IPS-20b (cell line): ENCODE measurements around the gene P2RY2.
"Not testable (repeated sequence)": the region's sequence is repeated elsewhere in the genome, so short reads cannot be mapped to it uniquely, and the experiment has no call there.

Experiments used
- H3K27ac ChIP-seq: one replicate; pipeline ENCODE4 v1.5.1; 2013; ENCODE audit warnings: low read length
- H3K27me3 ChIP-seq: 2 replicates; pipeline ENCODE4 v1.6.1; 2013; ENCODE audit warnings: mild to moderate bottlenecking, low read length, inconsistent platforms; ENCODE audit not compliant: insufficient read depth
- H3K36me3 ChIP-seq: 2 replicates; pipeline ENCODE4 v1.6.1; 2013; ENCODE audit warnings: low read depth, mild to moderate bottlenecking, inconsistent platforms, low read length, moderate library complexity; ENCODE audit not compliant: insufficient read depth
- H3K4me1 ChIP-seq: 2 replicates; pipeline ENCODE4 v1.6.1; 2013; ENCODE audit warnings: mild to moderate bottlenecking, control low read depth, inconsistent platforms, low read length, moderate library complexity; ENCODE audit not compliant: insufficient read depth
- H3K4me3 ChIP-seq: 2 replicates; pipeline ENCODE4 v1.5.1; 2013; ENCODE audit warnings: mild to moderate bottlenecking, low read length, inconsistent platforms
- H3K9ac ChIP-seq: 2 replicates; pipeline ENCODE4 v1.6.1; 2013; ENCODE audit warnings: low read depth, mild to moderate bottlenecking, inconsistent platforms, low read length, moderate library complexity
- H3K9me3 ChIP-seq: 2 replicates; pipeline ENCODE4 v1.6.1; 2013; ENCODE audit warnings: mild to moderate bottlenecking, low read depth, low read length, inconsistent platforms; ENCODE audit not compliant: insufficient read depth

P2RY2 gene

DNA sequence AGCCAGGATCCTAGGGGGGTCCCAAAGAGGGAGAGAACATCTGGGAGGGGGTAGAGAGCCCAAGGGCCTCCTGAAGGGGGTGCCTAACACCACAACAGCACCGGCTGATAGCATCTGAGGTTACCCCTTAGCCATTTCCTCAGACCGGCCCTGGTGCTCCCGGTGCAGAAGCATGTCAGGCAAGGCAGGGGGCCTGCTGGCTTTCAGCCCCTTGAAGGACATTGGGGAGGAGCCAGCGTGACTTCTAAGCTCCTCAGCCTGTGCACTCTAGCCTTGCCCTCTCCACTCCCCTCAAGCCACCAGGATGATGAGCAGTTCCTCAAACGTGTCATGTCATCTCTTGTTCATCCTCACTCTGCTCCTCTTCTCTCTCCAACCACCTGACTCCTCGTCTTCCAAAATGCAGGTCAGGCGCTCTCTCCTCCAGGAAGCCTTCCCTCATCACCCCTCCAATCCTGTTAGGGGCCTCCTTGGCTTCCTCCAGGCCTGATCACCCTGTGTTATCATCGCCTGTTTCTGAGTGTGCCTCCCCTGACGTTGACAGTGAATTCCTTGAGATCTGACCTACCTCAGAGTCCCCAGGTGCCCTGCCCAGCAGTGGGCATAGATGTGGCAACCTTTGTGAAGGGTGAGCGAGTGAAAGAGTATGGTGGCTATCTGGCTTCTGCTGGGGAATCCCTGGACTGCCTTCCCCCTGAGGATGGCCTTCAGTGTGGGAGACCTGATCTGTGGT is 6.1 kb downstream of the P2RY2 start:
- no peak overlapping the region for H3K4me3 ChIP-seq
- H3K9me3 ChIP-seq, result no peaks in the 10 kb centered on the region
- H3K9ac ChIP-seq, result no peak overlapping the region
- H3K27ac ChIP-seq, result no peak overlapping the region
- peaks cover 22% of the 10 kb centered on the region for H3K27me3 ChIP-seq
- peaks cover 9% of the 10 kb centered on the region; the same call in 1 of the 2 replicates for H3K4me1 ChIP-seq
- H3K36me3 ChIP-seq, result no peaks in the 10 kb centered on the region

GRCh38 chr11:73225001-73225686 is 7.1 kb downstream of the P2RY2 start:
- no peak overlapping the region for H3K4me3 ChIP-seq
- H3K9me3 ChIP-seq, result no peaks in the 10 kb centered on the region
- H3K36me3 ChIP-seq, result no peaks in the 10 kb centered on the region
- H3K4me1 ChIP-seq, result peaks cover 9% of the 10 kb centered on the region; the same call in 1 of the 2 replicates
- H3K27ac ChIP-seq, result no peak overlapping the region
- no peak overlapping the region for H3K9ac ChIP-seq
- peaks cover 12% of the 10 kb centered on the region for H3K27me3 ChIP-seq

DNA sequence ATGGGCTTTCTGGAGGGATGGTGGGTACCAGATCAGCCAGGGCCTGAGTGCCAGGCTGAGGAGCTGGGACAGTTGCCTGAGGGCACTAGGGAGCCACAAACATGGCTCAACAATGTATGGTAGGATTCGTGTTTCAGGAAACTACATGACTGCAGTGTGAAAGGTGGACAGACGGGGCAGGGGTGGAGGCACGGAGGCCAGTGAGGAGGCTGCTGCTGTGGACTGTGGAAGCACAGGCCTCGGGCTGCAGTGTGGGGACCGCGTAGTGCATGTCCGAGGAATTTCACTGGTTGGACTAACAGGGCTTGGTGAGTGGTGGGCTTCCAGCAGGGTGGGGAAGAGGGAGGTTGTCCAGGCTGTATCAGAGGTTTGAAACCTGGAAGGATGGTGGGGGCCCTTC is 7.8 kb downstream of the P2RY2 start:
- Histone ChIP-seq H3K9me3 (no peaks in the 10 kb centered on the region), H3K4me1 (peaks cover 9% of the 10 kb centered on the region; the same call in 1 of the 2 replicates), H3K27me3 (peaks cover 5% of the 10 kb centered on the region; the same call in 1 of the 2 replicates), H3K36me3 (no peaks in the 10 kb centered on the region), H3K9ac (no peak overlapping the region), H3K27ac (no peak overlapping the region), H3K4me3 (no peak overlapping the region)

DNA sequence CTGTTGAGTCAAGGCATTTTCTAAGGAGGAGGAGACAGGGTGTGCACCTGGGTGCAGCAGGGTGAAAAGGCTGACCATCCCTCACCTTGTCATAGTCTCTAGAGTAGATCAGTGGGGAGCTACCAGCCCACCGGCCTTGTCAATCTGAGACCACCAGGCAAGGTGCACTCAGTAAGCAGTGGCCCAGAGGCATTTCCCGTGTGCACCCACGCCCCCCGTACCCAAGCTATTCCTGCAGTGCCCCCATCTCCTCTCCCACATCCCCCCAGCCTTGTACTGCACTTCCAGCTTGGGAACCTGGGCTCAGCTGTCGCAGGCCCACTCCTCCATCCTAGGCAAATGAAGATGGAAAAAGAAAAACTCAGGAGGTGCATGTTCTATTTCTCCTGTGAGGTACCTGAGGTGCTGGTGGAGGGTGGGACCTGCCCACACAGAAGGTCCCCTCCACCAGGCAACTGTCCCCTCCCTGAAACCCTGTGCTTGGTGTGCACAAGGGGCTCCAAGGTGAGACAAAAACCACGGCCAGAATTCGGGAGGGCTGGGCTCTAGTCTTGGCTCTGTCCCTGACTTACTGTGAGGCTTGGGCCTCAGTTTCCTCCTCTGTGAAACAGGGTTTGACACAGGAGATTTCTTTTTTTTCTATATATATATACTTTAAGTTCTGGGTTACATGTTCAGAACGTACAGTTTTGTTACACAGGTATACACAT is 8.4 kb downstream of the P2RY2 start:
- Histone ChIP-seq H3K4me1 (peaks cover 9% of the 10 kb centered on the region; the same call in 1 of the 2 replicates), H3K9me3 (no peaks in the 10 kb centered on the region), H3K27me3 (no peaks in the 10 kb centered on the region; the same call in 1 of the 2 replicates), H3K4me3 (no peak overlapping the region), H3K9ac (no peak overlapping the region), H3K27ac (no peak overlapping the region), H3K36me3 (no peaks in the 10 kb centered on the region)

GRCh38 chr11:73227571-73228211 is 9.6 kb downstream of the P2RY2 start:
- Histone ChIP-seq H3K27ac (no peak overlapping the region), H3K36me3 (no peaks in the 10 kb centered on the region), H3K4me1 (peaks cover 9% of the 10 kb centered on the region; the same call in 1 of the 2 replicates), H3K27me3 (no peaks in the 10 kb centered on the region), H3K9me3 (no peaks in the 10 kb centered on the region), H3K9ac (no peak overlapping the region), H3K4me3 (peak overlapping the region; percentile 31; the same call in 1 of the 2 replicates)

- Histone ChIP-seq H3K4me3 (no peak overlapping the region; the same call in 1 of the 2 replicates), H3K4me1 (peaks cover 9% of the 10 kb centered on the region; the same call in 1 of the 2 replicates), H3K9ac (no peak overlapping the region), H3K27ac (no peak overlapping the region), H3K36me3 (no peaks in the 10 kb centered on the region), H3K9me3 (no peaks in the 10 kb centered on the region), H3K27me3 (no peaks in the 10 kb centered on the region)
Observed at GRCh38 chr11:73228268-73229134, 10.4 kb downstream of the P2RY2 start.

DNA sequence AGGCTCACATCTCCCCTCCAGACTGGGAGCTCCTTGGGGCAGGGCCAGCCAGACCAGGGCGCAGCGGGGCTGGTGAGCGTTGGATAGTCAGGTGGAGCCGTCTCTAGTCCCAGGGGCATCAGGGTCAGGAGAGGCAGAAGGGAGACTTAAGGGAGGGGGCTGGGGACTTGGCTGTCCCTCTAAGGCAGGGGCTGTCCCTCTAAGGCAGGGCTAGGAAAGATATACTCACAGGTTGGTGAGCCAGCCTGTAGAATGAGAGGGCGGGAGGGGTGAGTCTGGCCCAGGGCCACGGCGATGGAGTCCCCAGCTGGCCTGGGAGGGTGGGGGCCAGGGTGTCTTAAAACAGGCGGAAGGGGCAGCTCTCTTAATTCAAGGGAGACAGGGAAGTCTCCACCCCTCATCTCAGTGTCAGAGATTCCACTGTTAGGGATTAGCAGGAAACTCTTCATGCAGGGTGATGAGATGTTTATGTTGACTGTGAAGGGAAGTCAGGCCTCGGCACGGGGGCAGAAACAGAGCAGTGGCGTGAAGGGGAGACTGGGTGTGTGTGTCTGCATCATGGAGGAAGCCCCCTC is 11.3 kb downstream of the P2RY2 start:
- H3K9me3 ChIP-seq, result no peaks in the 10 kb centered on the region
- H3K27me3 ChIP-seq, result no peaks in the 10 kb centered on the region
- H3K27ac ChIP-seq, result no peak overlapping the region
- H3K4me3 ChIP-seq, result no peak overlapping the region
- no peaks in the 10 kb centered on the region for H3K36me3 ChIP-seq
- peaks cover 9% of the 10 kb centered on the region; the same call in 1 of the 2 replicates for H3K4me1 ChIP-seq
- H3K9ac ChIP-seq, result no peak overlapping the region

DNA sequence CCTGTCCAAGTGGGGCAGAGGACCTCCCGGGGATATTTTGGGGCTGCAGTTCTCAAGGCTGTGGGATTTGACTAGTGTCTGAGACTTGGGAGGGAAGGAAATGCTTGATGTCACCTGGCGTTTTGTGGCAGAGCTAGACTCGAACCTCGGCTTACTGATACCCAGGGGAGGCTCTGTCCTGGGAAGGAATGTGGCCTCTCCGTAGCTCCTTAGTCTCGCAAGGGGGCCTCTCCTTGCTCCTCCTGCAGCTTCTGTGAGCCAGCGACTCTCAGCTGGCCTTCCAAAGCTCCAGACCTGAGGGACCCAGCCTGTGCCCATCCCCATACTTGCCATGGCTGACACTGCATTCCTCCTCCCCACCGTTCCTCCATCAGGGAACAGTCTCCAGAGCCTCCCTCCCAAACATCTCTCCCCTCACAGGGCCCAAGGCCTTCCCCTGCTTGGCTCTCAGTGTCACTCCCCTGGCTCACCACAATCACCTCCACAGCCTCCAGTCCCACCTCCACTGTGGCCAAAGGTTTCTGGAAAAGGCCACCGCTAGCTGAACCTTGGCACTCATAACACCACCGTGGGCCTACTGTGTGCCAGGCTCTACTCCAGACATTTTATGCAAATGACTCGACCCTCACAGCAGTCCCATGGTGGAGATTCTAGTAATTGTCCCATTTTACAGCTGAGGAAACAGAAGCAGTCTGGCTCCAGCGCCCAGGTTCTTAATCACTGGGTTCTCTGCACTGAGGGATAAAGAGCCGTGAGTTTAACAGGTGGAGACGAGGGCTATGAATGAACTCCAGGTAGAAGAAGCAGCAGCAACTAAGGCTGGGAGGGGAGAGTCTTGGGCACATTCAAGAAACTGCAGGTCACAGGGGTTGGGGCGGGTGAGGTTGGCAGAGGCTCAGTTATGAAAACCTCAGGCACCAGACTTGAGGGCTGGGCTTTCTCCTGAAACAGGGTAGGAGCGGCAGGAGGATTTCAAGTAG is 12.1 kb downstream of the P2RY2 start:
- peaks cover 9% of the 10 kb centered on the region; the same call in 1 of the 2 replicates for H3K4me1 ChIP-seq
- no peaks in the 10 kb centered on the region for H3K27me3 ChIP-seq
- H3K27ac ChIP-seq, result no peak overlapping the region
- no peak overlapping the region for H3K4me3 ChIP-seq
- no peaks in the 10 kb centered on the region for H3K9me3 ChIP-seq
- H3K9ac ChIP-seq, result no peak overlapping the region
- no peaks in the 10 kb centered on the region for H3K36me3 ChIP-seq

DNA sequence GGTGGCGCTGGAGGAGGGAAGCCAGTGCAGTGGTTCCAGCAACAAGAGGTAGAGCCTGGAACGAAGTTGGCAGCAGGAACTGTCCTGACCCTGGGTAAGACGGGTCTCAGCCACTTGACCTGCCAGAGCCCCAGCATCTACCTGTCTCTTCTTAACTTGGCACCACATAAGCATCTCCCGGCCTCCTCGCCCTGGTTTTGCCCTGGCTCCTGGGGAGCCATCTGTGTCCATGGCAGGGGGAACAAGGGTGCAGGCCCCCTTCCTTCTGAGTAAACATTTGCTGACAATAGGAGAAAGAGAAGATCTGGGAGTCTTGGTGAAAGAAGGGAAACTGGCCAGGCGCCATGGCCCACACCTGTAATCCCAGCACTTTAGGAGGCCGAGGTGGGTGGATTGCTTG is 12.8 kb downstream of the P2RY2 start:
- Histone ChIP-seq H3K4me3 (no peak overlapping the region), H3K4me1 (peaks cover 9% of the 10 kb centered on the region; the same call in 1 of the 2 replicates), H3K27me3 (no peaks in the 10 kb centered on the region), H3K9ac (no peak overlapping the region), H3K36me3 (no peaks in the 10 kb centered on the region), H3K27ac (no peak overlapping the region), H3K9me3 (no peaks in the 10 kb centered on the region)

GRCh38 chr11:73232487-73232886 is 14.4 kb downstream of the P2RY2 start:
- H3K4me3 ChIP-seq, H3K27ac ChIP-seq, H3K36me3 ChIP-seq, H3K9me3 ChIP-seq, H3K4me1 ChIP-seq, H3K9ac ChIP-seq, H3K27me3 ChIP-seq: not testable (repeated sequence)
